ENCODE data around the gene RASAL1.

The RASAL1 gene

GRCh38 chr12:113158439-113159203 is 23.1 kb upstream of the RASAL1 start:
- no peak overlapping the region for H3K27ac Mint-ChIP-seq
- peaks cover 32% of the 10 kb centered on the region for H3K27me3 Mint-ChIP-seq (ENCODE audit: low read depth)
- peaks cover 48% of the 10 kb centered on the region for H3K36me3 Mint-ChIP-seq (ENCODE audit: low read depth)
- peaks cover 6% of the 10 kb centered on the region for H3K4me1 Mint-ChIP-seq
- no peak overlapping the region for H3K4me3 Mint-ChIP-seq
- TF ChIP-seq CTCF (IDR thresholded peaks at IDR 0.05; ENCODE audit: unreplicated experiment in 3 of 3) = no peak
- no peaks in the 10 kb centered on the region for H3K9me3 Mint-ChIP-seq

GRCh38 chr12:113157218-113157859 is 21.8 kb upstream of the RASAL1 start:
- no peak for TF ChIP-seq CTCF (IDR thresholded peaks at IDR 0.05; ENCODE audit: unreplicated experiment in 3 of 3)
- H3K9me3 Mint-ChIP-seq = no peaks in the 10 kb centered on the region
- H3K4me1 Mint-ChIP-seq = peaks cover 6% of the 10 kb centered on the region
- peaks cover 35% of the 10 kb centered on the region for H3K36me3 Mint-ChIP-seq (ENCODE audit: low read depth)
- H3K27me3 Mint-ChIP-seq (ENCODE audit: low read depth) = peaks cover 45% of the 10 kb centered on the region
- no peak overlapping the region for H3K27ac Mint-ChIP-seq
- H3K4me3 Mint-ChIP-seq = no peak overlapping the region

- Mint-ChIP-seq H3K27me3 (ENCODE audit: low read depth) (peaks cover 59% of the 10 kb centered on the region), H3K36me3 (ENCODE audit: low read depth) (peaks cover 27% of the 10 kb centered on the region), H3K4me1 (peaks cover 6% of the 10 kb centered on the region), H3K9me3 (no peaks in the 10 kb centered on the region), H3K27ac (no peak overlapping the region), H3K4me3 (no peak overlapping the region)
- no peak for TF ChIP-seq CTCF (IDR thresholded peaks at IDR 0.05; ENCODE audit: unreplicated experiment in 3 of 3)
Observed at GRCh38 chr12:113155646-113156045, 20.1 kb upstream of the RASAL1 start.

GRCh38 chr12:113155060-113155459 is 19.5 kb upstream of the RASAL1 start:
- Mint-ChIP-seq H3K36me3 (ENCODE audit: low read depth) (peaks cover 23% of the 10 kb centered on the region), H3K27me3 (ENCODE audit: low read depth) (peaks cover 63% of the 10 kb centered on the region), H3K9me3 (no peaks in the 10 kb centered on the region), H3K4me3 (no peak overlapping the region), H3K4me1 (peaks cover 6% of the 10 kb centered on the region), H3K27ac (no peak overlapping the region)
- TF ChIP-seq CTCF (IDR thresholded peaks at IDR 0.05; ENCODE audit: unreplicated experiment in 3 of 3) = no peak

GRCh38 chr12:113154351-113154973 is 18.9 kb upstream of the RASAL1 start:
- no peak overlapping the region for H3K27ac Mint-ChIP-seq
- TF ChIP-seq CTCF (IDR thresholded peaks at IDR 0.05; ENCODE audit: unreplicated experiment in 3 of 3) = no peak

More at GRCh38 chr12:113154351-113154973, 18.9 kb upstream of the RASAL1 start:
- Mint-ChIP-seq H3K4me3 (peak overlapping the region in 1 of 3 experiments; percentile 74), H3K27me3 (ENCODE audit: low read depth) (peaks cover 69% of the 10 kb centered on the region), H3K9me3 (no peaks in the 10 kb centered on the region), H3K36me3 (ENCODE audit: low read depth) (peaks cover 18% of the 10 kb centered on the region), H3K4me1 (peaks cover 10% of the 10 kb centered on the region)
